ENCODE results near the gene REPIN1. TPM values are rescaled to one million over a fixed set of nuclear protein-coding genes. Genes with fewer than 3 reads are reported as not detected.

The REPIN1 gene
- total RNA-seq, 1 experiment from 2014 or later = 106 TPM

DNA sequence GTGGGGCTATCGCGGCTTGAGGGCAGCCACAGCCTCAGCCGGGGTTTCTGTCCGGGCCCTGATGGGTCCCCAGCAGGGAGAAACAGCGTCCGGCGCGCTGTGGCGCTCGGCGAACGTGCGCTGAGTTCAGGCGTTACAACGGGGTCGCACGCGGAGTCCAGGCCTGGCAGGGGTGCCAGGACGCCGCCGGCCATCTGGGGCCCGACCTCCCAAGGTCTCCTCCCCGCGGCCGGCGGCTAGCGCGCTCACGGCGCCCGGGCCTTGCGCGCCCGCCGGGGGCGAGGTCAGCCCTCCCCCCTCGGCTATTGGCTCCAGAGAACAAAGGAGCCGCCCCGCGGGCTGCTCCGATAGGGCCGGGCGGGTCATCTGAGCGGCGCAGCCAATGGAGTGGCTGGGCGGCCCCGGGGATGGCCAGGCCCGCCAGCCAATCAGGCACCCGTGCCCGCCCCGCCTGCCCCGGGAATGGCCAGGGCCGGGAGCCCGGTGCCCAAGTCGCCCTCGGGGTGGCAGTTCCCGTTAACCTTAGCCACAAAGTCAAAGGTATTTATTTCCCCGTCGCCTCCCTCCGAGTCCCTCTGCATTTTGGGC, 10.3 kb downstream of the REPIN1 start, which contains the start of gene ZNF775:
TSS of gene ZNF775 (plus strand) at position 478 of the 588 bp plus-strand sequence. CDS start 9,141 bp downstream, outside the sequence.
- Histone ChIP-seq H4K91ac (ENCODE audit: insufficient read length, low read depth, low read length) (no peak within 1 kb of the TSS), H3K14ac (ENCODE audit: insufficient read depth, low read length) (peak within 1 kb of the TSS; percentile 2; the same call in 1 of the 2 replicates), H2BK20ac (ENCODE audit: low read depth, low read length, poor library complexity, severe bottlenecking) (no peak within 1 kb of the TSS), H3K23ac (ENCODE audit: insufficient read length, low read depth, low read length) (no peak within 1 kb of the TSS), H3T11ph (ENCODE audit: low read length) (no peak within 1 kb of the TSS), H3K27ac (ENCODE audit: insufficient read length, low read depth, low read length) (no peak within 1 kb of the TSS), H3K4ac (ENCODE audit: low read depth, low read length) (no peak within 1 kb of the TSS; the same call in 1 of the 2 replicates), H3K9me3 (ENCODE audit: control insufficient read depth, low read depth, low read length) (no peaks in the 10 kb centered on the region), H3K79me2 (ENCODE audit: insufficient read depth, low read length) (peaks cover 9% of the 10 kb centered on the region; the same call in 1 of the 2 replicates), H4K8ac (replicated peaks; ENCODE audit: insufficient read length, low read depth, low read length) (no peak within 1 kb of the TSS), H2BK12ac (ENCODE audit: insufficient read length, low read depth, low read length) (no peak within 1 kb of the TSS), H2BK15ac (ENCODE audit: low read depth, low read length) (no peak within 1 kb of the TSS), H3K23me2 (ENCODE audit: insufficient read length, low read depth, low read length, poor library complexity, severe bottlenecking) (peaks cover 11% of the 10 kb centered on the region), H3K9ac (ENCODE audit: extremely low read depth, insufficient read length, low read length) (peak within 1 kb of the TSS; percentile 48), H2AK5ac (ENCODE audit: insufficient read length, low read length) (no peak within 1 kb of the TSS), H3K18ac (ENCODE audit: insufficient read length, low read depth, low read length) (peak within 1 kb of the TSS; percentile 8), H3K4me2 (ENCODE audit: insufficient read depth, insufficient read length, low read length) (peak within 1 kb of the TSS; percentile 83), H3K79me1 (ENCODE audit: insufficient read depth, low read depth, low read length, poor library complexity, severe bottlenecking) (no peaks in the 10 kb centered on the region), H3K56ac (ENCODE audit: insufficient read length, low read depth, low read length) (no peak within 1 kb of the TSS), H3K4me1 (ENCODE audit: insufficient read depth, low read length) (peaks cover 20% of the 10 kb centered on the region), H3K27me3 (ENCODE audit: insufficient read depth, low read length) (no peaks in the 10 kb centered on the region), H4K5ac (ENCODE audit: insufficient read length, low read depth, low read length) (no peak within 1 kb of the TSS), H2BK5ac (ENCODE audit: insufficient read length, low read length) (no peak within 1 kb of the TSS), H4K20me1 (ENCODE audit: control insufficient read depth, insufficient read depth, insufficient read length) (no peaks in the 10 kb centered on the region), H2BK120ac (ENCODE audit: low read depth, low read length, poor library complexity, severe bottlenecking) (no peak within 1 kb of the TSS), H2AFZ (ENCODE audit: low read length) (no peak within 1 kb of the TSS)
- H3K4me3 Mint-ChIP-seq = peak within 1 kb of the TSS; percentile 87 to 95
- peaks cover 73 to 78% of the 10 kb centered on the region in 2 experiments for H3K4me1 Mint-ChIP-seq
- peak within 1 kb of the TSS; percentile 93 to 97 (median 95) for H3K27ac Mint-ChIP-seq
- no peaks in the 10 kb centered on the region for H3K27me3 Mint-ChIP-seq (ENCODE audit: low read depth)
- peak; percentile 97 for DNase-seq
- peaks cover 14 to 16% (median 15%) of the 10 kb centered on the region in 3 experiments; a peak in 6 of 7 replicates for H3K36me3 Mint-ChIP-seq (ENCODE audit: insufficient read depth in 1 of 3, low read depth in 3 of 3)
- WGBS (ENCODE audit: extremely low coverage, insufficient read length, low lambda C conversion rate) = no CpG with 5 or more reads among the region's 60 CpGs
- TF ChIP-seq, protein P1, sequence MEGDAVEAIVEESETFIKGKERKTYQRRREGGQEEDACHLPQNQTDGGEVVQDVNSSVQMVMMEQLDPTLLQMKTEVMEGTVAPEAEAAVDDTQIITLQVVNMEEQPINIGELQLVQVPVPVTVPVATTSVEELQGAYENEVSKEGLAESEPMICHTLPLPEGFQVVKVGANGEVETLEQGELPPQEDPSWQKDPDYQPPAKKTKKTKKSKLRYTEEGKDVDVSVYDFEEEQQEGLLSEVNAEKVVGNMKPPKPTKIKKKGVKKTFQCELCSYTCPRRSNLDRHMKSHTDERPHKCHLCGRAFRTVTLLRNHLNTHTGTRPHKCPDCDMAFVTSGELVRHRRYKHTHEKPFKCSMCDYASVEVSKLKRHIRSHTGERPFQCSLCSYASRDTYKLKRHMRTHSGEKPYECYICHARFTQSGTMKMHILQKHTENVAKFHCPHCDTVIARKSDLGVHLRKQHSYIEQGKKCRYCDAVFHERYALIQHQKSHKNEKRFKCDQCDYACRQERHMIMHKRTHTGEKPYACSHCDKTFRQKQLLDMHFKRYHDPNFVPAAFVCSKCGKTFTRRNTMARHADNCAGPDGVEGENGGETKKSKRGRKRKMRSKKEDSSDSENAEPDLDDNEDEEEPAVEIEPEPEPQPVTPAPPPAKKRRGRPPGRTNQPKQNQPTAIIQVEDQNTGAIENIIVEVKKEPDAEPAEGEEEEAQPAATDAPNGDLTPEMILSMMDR (conservative IDR thresholded peaks at IDR 0.05) = no peak
- no peaks in the 10 kb centered on the region for H3K9me3 Mint-ChIP-seq

Data from H9 (cell line).